ENCODE data around the gene SOX14.

DNA sequence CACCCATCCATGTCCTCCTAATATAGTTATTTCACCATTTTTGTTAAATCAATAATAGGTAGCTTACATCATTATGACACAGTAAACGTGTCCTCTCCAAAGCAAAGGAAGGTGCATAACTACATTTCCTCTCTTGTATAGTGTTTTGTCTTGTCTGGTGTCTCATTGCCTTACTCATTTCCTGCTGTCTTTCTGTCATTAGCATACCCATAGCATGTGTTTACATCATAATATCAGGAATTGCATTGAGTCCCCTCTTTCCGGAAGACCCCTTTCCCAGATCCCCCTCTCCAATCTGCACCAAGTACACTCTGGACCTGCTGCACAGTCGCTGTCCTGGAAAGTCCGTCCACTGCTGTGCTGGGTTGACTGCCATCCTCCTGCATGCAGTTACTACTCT, 47.9 kb downstream of the SOX14 start:
- TF ChIP-seq GATA2 (IDR thresholded peaks at IDR 0.05; ENCODE audit: low read depth, low read length): no peak
- no peak for TF ChIP-seq GATA3 (IDR thresholded peaks at IDR 0.05; ENCODE audit: low read depth, low read length)

Data from SH-SY5Y (cell line).